ENCODE measurements around the gene CD40.

CD40 gene

DNA sequence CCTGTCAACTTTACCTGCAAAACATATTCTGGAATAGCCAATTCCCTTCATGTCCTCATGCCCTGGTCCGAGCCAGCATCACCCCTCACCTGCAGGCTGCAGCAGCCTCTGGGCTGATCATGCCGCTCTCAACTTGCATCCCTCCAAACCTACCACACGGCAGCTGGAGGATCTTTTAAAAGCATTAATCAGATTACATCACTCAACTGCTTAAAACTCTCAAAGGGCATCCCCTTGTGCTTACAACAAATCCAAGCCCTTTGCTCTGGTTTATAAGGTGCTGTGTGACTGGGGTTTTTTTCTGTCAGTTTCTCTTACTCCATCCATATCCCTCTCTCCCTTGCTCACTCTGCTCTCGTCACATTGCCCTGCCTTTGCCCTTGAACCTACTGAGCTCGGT lies 24.0 kb downstream of the CD40 start:
- TF ChIP-seq, protein P1, sequence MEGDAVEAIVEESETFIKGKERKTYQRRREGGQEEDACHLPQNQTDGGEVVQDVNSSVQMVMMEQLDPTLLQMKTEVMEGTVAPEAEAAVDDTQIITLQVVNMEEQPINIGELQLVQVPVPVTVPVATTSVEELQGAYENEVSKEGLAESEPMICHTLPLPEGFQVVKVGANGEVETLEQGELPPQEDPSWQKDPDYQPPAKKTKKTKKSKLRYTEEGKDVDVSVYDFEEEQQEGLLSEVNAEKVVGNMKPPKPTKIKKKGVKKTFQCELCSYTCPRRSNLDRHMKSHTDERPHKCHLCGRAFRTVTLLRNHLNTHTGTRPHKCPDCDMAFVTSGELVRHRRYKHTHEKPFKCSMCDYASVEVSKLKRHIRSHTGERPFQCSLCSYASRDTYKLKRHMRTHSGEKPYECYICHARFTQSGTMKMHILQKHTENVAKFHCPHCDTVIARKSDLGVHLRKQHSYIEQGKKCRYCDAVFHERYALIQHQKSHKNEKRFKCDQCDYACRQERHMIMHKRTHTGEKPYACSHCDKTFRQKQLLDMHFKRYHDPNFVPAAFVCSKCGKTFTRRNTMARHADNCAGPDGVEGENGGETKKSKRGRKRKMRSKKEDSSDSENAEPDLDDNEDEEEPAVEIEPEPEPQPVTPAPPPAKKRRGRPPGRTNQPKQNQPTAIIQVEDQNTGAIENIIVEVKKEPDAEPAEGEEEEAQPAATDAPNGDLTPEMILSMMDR (IDR thresholded peaks at IDR 0.05; ENCODE audit: low read depth, low read length, missing control alignments) = no peak
- in situ Hi-C loops (cut with HindIII; ENCODE audit: low sequenced_read_pairs) = no loop called here
- H3K4me3 ChIP-seq (ENCODE audit: low read depth, low read length) = no peak overlapping the region
- DNase-seq (ENCODE audit: low read depth) = no peak

DNA sequence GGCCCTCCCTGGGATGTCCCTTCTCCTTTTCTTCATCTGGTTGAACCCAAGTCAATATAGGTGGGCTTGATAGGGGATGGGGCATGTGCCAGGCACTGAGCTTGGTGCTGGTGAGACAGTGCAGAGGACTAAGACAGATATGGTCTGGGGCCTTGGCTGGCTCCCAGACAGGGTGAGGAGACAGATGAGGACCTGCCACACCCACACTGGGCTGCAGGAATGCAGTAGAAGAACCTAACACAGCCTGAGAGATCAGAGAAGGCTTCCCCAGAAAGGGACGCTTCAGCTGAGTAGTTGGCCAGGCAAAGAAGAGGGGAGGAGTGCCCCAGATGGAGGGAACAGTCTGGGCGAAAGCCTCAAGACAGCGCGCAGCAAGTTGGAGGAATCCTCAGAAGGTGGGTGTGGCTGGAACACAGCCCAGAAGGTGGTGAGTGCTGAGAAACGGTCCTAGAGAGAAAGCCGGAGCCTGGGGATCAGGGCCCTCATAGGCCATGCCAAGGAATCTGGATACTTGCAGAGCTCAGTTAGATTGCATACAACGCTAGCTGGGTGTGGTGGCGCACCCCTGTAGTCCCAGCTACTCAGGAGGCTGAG lies 26.4 kb downstream of the CD40 start:
- in situ Hi-C loops (cut with HindIII; ENCODE audit: low sequenced_read_pairs) = no loop called here
- H3K4me3 ChIP-seq (ENCODE audit: low read depth, low read length) = no peak overlapping the region
- TF ChIP-seq, protein P1 (IDR thresholded peaks at IDR 0.05; ENCODE audit: low read depth, low read length, missing control alignments) = no peak
- no peak for DNase-seq (ENCODE audit: low read depth)

- H3K4me3 ChIP-seq (ENCODE audit: low read depth, low read length) = no peak overlapping the region
- in situ Hi-C loops (cut with HindIII; ENCODE audit: low sequenced_read_pairs) = no loop called here
- TF ChIP-seq, protein P1 (IDR thresholded peaks at IDR 0.05; ENCODE audit: low read depth, low read length, missing control alignments) = no peak
- no peak for DNase-seq (ENCODE audit: low read depth)
These were observed 27.6 kb downstream of the CD40 start for GRCh38 chr20:46145713-46146112.

GRCh38 chr20:46148313-46149208 lies 30.4 kb downstream of the CD40 start:
- in situ Hi-C loops (cut with HindIII; ENCODE audit: low sequenced_read_pairs) = no loop called here
- H3K4me3 ChIP-seq (ENCODE audit: low read depth, low read length) = no peak overlapping the region
- no peak for DNase-seq (ENCODE audit: low read depth)
- TF ChIP-seq, protein P1 (IDR thresholded peaks at IDR 0.05; ENCODE audit: low read depth, low read length, missing control alignments) = no peak

DNA sequence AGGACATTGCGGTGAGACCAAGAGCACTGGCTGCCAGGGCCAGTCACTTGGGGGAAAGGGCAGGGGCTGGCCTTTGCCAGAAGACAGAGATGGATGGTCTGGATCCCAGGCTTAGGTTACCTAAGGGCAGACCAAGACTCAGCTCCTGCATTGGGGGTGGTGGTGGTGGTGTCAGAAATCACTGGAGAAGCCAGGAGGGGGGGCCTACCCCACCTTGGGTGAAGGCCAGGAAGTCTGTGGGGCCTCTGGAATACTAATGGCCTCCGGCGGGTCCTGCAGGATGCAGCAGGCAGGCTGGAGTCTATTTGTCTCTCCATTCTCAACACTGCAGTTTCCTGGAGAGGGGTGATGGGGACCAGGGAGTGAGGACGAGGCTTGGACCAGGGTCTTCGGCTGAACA lies 32.8 kb downstream of the CD40 start:
- DNase-seq (ENCODE audit: low read depth) = no peak
- TF ChIP-seq, protein P1 (IDR thresholded peaks at IDR 0.05; ENCODE audit: low read depth, low read length, missing control alignments) = no peak
- in situ Hi-C loops (cut with HindIII; ENCODE audit: low sequenced_read_pairs) = no loop called here
- no peak overlapping the region for H3K4me3 ChIP-seq (ENCODE audit: low read depth, low read length)

- in situ Hi-C loops (cut with HindIII; ENCODE audit: low sequenced_read_pairs) = no loop called here
- no peak overlapping the region for H3K4me3 ChIP-seq (ENCODE audit: low read depth, low read length)
- TF ChIP-seq, protein P1 (IDR thresholded peaks at IDR 0.05; ENCODE audit: low read depth, low read length, missing control alignments) = peak; percentile 26
- no peak for DNase-seq (ENCODE audit: low read depth)
These were observed 33.8 kb downstream of the CD40 start for GRCh38 chr20:46151936-46152335.

All from astrocyte of the cerebellum (primary cell).